K562 (cell line): ENCODE results near the gene KPTN. TPM values are rescaled to one million over a fixed set of nuclear protein-coding genes. Genes with fewer than 3 reads are reported as not detected.

Experiments used
- CCNT2 ChIP-seq: IDR thresholded peaks from 2 replicates; pipeline ENCODE4 v1.6.1; 2011; ENCODE audit warnings: borderline replicate concordance, low read depth, mild to moderate bottlenecking, moderate library complexity, mixed read lengths, low read length; ENCODE audit not compliant: insufficient read length; ENCODE audit errors: extremely low read depth
- FIP1L1 ChIP-seq: fragments of 200-400 bp; formaldehyde crosslinking; IDR thresholded peaks from 2 replicates; pipeline ENCODE4 v1.6.1; 2018; ENCODE audit warnings: mild to moderate bottlenecking, low read depth, low read length; ENCODE audit not compliant: poor library complexity, severe bottlenecking
- NR2C2 ChIP-seq, 2 experiments: fragments of 200-800 bp in 1 of 2; sonication (Bioruptor generic) in 1 of 2; sonication (generic) in 1 of 2; formaldehyde crosslinking in 1 of 2; IDR thresholded peaks; 2 replicates each; pipeline versions ENCODE4 v1.6.1 to v1.8.0; 2016 to 2022; ENCODE audit warnings: mild to moderate bottlenecking in 1 of 2, missing compliant biosample characterization in 1 of 2, missing genetic modification characterization in 1 of 2, missing genetic modification reagents in 1 of 2
- ZNF12 ChIP-seq: sonication (generic); formaldehyde crosslinking; IDR thresholded peaks from 2 replicates; pipeline ENCODE4 v1.4.0; 2020; ENCODE audit warnings: mild to moderate bottlenecking, missing genetic modification reagents
- ZNF57 ChIP-seq: fragments of 450-650 bp; formaldehyde crosslinking; IDR thresholded peaks from 2 replicates; pipeline ENCODE4 v1.4.0; 2020; ENCODE audit warnings: mild to moderate bottlenecking, moderate library complexity
- polyA plus RNA-seq, 8 experiments: library from polyadenylated mRNA; depleted of rRNA in 4 of 8; stranded (reverse) in 5 of 8; unstranded in 3 of 8; fragments of >200 nt; fragmentation: Nextera tagmentation in 2 of 8; fragmentation: Illumina TruSeq in 1 of 8; extraction: Ambion mirVana in 2 of 8; extraction: Trizol in 1 of 8; gene quantifications; 2 replicates each; pipeline versions ENCODE4 v1.2.1 to v1.2.3, GENCODE V29; 2011 to 2014; ENCODE audit warnings: inconsistent platforms in 1 of 8, missing spikeins in 1 of 8
- total RNA-seq, 7 experiments: library from RNA; depleted of rRNA in 6 of 7; stranded (reverse); fragments of >200 nt in 6 of 7; fragmentation: Illumina TruSeq in 2 of 7; extraction: Trizol in 2 of 7; gene quantifications; 2 replicates each; pipeline versions ENCODE4 v1.2.1 to v1.2.3, GENCODE V29; 2011 to 2021; ENCODE audit warnings: low replicate concordance in 1 of 7
- TF ChIP-seq, protein P1 (sequence below): sonication (generic); formaldehyde crosslinking; IDR thresholded peaks from 2 replicates; pipeline ENCODE4 v1.8.1; 2023; ENCODE audit warnings: mild to moderate bottlenecking, missing genetic modification reagents, moderate library complexity
- TF ChIP-seq, protein P2 (sequence below): fragments of 450-650 bp; IDR thresholded peaks from 2 replicates; pipeline ENCODE4 v1.6.1; 2016; ENCODE audit warnings: antibody characterized with exemption
- TF ChIP-seq, protein P3 (sequence below), 2 experiments: fragments of 250-450 bp in 1 of 2; fragments of 450-650 bp in 1 of 2; sonication (Bioruptor Pico) in 1 of 2; IDR thresholded peaks; 2 replicates each; pipeline versions ENCODE4 v1.6.1 to v1.8.0; 2016 to 2021; ENCODE audit warnings: mild to moderate bottlenecking in 2 of 2, moderate library complexity in 2 of 2, missing compliant biosample characterization in 1 of 2, missing genetic modification characterization in 1 of 2
- TF ChIP-seq, protein P4 (sequence below): fragments of 250-450 bp; sonication (Bioruptor Pico); IDR thresholded peaks from 2 replicates; pipeline ENCODE4 v1.5.0; 2021; ENCODE audit warnings: mild to moderate bottlenecking, borderline replicate concordance
- TF ChIP-seq, protein P5 (sequence below): fragments of 250-450 bp; sonication (Bioruptor Pico); IDR thresholded peaks from 2 replicates; pipeline ENCODE4 v1.8.0; 2022; ENCODE audit warnings: inconsistent platforms, mild to moderate bottlenecking, moderate library complexity, borderline replicate concordance

Gene KPTN
- total and polyA plus RNA-seq, 9 of the 15 experiments (the other 6 are each of a cell fraction or from before 2014, with no cell fraction given): 0.56 to 18.2 (median 8.5) TPM

DNA sequence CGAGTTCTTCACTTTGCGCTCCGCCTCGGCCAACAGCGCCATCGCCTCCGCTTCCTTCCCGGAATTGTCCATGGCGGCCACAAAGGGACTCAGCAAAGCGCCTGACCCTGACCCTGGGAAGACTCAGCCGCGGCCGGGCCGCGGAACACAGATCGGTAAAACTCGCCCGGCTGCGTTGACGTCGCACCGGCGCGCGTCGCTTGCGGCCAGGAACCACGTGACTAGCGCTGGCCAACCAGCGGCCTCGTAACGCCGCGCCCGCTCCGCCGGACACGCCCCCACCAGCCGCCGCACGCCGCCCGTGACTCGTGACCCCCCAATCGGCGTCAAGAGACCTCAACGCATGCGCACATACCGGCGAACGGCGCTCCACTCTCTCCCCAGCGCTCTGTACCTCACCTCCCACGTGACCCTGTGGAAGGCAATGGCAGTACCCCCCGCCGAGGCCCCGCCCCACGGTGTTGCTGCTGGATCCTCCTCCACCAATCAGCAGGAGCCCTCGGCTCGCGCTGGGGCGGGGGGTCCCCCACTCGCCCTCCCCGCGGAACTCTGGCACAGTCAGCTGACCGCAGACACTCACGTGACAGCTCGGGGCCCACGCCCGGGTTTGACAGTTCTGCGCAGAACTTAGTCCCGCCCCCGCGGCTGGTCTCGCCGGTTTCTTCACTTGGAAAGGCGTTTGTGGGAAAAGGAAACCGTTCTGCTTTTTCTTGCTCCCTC lies 31.0 kb upstream of the KPTN start, which contains the start of gene NAPA (continued):
- TF ChIP-seq, protein P1, sequence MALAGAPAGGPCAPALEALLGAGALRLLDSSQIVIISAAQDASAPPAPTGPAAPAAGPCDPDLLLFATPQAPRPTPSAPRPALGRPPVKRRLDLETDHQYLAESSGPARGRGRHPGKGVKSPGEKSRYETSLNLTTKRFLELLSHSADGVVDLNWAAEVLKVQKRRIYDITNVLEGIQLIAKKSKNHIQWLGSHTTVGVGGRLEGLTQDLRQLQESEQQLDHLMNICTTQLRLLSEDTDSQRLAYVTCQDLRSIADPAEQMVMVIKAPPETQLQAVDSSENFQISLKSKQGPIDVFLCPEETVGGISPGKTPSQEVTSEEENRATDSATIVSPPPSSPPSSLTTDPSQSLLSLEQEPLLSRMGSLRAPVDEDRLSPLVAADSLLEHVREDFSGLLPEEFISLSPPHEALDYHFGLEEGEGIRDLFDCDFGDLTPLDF: no peak; the same call in 1 of the 2 replicates
- TF ChIP-seq ZNF57 (CRISPR knock-in tag) (no peak), NR2C2 (CRISPR knock-in tag; IDR thresholded peaks at IDR 0.05) (no peak), NR2C2 (tag; IDR thresholded peaks at IDR 0.05) (peak; percentile 89), CCNT2 (peak; percentile 91), ZNF12 (CRISPR knock-in tag) (no peak; the same call in 1 of the 2 replicates), FIP1L1 (peak; percentile 42)
- TF ChIP-seq, protein P2, sequence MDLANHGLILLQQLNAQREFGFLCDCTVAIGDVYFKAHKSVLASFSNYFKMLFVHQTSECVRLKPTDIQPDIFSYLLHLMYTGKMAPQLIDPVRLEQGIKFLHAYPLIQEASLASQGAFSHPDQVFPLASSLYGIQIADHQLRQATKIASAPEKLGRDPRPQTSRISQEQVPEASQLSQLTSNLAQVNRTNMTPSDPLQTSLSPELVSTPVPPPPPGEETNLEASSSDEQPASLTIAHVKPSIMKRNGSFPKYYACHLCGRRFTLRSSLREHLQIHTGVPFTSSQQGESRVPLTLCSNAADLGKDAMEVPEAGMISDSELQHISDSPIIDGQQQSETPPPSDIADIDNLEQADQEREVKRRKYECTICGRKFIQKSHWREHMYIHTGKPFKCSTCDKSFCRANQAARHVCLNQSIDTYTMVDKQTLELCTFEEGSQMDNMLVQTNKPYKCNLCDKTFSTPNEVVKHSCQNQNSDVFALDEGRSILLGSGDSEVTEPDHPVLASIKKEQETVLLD: peak; percentile 87
- TF ChIP-seq, protein P3, sequence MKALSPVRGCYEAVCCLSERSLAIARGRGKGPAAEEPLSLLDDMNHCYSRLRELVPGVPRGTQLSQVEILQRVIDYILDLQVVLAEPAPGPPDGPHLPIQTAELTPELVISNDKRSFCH (CRISPR knock-in tag; IDR thresholded peaks at IDR 0.05): no peak
- TF ChIP-seq, protein P3 (tag; IDR thresholded peaks at IDR 0.05): no peak
- TF ChIP-seq, protein P4, sequence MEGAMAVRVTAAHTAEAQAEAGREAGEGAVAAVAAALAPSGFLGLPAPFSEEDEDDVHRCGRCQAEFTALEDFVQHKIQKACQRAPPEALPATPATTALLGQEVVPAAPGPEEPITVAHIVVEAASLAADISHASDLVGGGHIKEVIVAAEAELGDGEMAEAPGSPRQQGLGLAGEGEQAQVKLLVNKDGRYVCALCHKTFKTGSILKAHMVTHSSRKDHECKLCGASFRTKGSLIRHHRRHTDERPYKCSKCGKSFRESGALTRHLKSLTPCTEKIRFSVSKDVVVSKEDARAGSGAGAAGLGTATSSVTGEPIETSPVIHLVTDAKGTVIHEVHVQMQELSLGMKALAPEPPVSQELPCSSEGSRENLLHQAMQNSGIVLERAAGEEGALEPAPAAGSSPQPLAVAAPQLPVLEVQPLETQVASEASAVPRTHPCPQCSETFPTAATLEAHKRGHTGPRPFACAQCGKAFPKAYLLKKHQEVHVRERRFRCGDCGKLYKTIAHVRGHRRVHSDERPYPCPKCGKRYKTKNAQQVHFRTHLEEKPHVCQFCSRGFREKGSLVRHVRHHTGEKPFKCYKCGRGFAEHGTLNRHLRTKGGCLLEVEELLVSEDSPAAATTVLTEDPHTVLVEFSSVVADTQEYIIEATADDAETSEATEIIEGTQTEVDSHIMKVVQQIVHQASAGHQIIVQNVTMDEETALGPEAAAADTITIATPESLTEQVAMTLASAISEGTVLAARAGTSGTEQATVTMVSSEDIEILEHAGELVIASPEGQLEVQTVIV (CRISPR knock-in tag): no peak
- TF ChIP-seq, protein P5, sequence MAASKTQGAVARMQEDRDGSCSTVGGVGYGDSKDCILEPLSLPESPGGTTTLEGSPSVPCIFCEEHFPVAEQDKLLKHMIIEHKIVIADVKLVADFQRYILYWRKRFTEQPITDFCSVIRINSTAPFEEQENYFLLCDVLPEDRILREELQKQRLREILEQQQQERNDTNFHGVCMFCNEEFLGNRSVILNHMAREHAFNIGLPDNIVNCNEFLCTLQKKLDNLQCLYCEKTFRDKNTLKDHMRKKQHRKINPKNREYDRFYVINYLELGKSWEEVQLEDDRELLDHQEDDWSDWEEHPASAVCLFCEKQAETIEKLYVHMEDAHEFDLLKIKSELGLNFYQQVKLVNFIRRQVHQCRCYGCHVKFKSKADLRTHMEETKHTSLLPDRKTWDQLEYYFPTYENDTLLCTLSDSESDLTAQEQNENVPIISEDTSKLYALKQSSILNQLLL (CRISPR knock-in tag): no peak
